ENCODE measurements around the gene METAP2. TPM values are rescaled to one million over a fixed set of nuclear protein-coding genes. Genes with fewer than 3 reads are reported as not detected.
"Not testable (repeated sequence)": the region's sequence is repeated elsewhere in the genome, so short reads cannot be mapped to it uniquely, and the experiment has no call there.

METAP2 gene
- total RNA-seq, 4 donors from 2014 or later = 66.8 to 92.7 (median 74.2) TPM

GRCh38 chr12:95462551-95462950, 11.4 kb upstream of the METAP2 start:
- no peak for ATAC-seq
- no peaks in the 10 kb centered on the region for H3K27me3 ChIP-seq
- no peak for TF ChIP-seq POLR2A (IDR thresholded peaks at IDR 0.05)
- no peak for TF ChIP-seq POLR2AphosphoS5 (IDR thresholded peaks at IDR 0.05)
- no peak for TF ChIP-seq EP300 (IDR thresholded peaks at IDR 0.05)
- TF ChIP-seq, protein P1, sequence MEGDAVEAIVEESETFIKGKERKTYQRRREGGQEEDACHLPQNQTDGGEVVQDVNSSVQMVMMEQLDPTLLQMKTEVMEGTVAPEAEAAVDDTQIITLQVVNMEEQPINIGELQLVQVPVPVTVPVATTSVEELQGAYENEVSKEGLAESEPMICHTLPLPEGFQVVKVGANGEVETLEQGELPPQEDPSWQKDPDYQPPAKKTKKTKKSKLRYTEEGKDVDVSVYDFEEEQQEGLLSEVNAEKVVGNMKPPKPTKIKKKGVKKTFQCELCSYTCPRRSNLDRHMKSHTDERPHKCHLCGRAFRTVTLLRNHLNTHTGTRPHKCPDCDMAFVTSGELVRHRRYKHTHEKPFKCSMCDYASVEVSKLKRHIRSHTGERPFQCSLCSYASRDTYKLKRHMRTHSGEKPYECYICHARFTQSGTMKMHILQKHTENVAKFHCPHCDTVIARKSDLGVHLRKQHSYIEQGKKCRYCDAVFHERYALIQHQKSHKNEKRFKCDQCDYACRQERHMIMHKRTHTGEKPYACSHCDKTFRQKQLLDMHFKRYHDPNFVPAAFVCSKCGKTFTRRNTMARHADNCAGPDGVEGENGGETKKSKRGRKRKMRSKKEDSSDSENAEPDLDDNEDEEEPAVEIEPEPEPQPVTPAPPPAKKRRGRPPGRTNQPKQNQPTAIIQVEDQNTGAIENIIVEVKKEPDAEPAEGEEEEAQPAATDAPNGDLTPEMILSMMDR (IDR thresholded peaks at IDR 0.05) = no peak
- no peak overlapping the region for H3K27ac ChIP-seq
- H3K4me3 ChIP-seq = no peak overlapping the region
- H3K9me3 ChIP-seq = peaks cover 0 to 11% (median 0%) of the 10 kb centered on the region in 3 donors
- no peaks in the 10 kb centered on the region for H3K4me1 ChIP-seq
- no peaks in the 10 kb centered on the region for H3K36me3 ChIP-seq
- 83 to 88% methylated on average over 2 of the region's 2 CpGs for WGBS, 2 donors (ENCODE audit: low coverage in 1 of 2)

DNA sequence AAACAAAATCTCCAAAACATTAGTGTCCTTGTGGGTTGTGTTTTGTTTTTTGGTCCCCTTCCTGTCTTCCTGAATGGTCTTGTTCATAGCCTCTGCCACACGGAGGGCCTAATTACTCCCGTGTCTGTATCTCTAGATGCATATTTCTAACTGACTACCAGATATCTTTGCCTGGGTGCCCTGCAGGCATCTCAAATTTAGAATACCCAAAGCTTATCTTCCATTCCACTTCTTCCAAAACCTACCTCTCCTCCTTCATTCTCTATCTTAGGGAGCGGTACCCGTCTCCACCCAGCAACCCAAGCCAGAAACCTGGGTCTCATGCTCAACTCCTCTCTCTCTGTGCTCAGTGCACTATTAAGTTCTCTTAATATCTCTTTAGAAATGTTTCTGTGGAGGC, 10.9 kb upstream of the METAP2 start:
- Histone ChIP-seq H3K27ac (no peak overlapping the region), H3K27me3 (no peaks in the 10 kb centered on the region), H3K9me3 (peaks cover 0 to 6% (median 0%) of the 10 kb centered on the region in 3 donors), H3K4me3 (no peak overlapping the region), H3K4me1 (no peaks in the 10 kb centered on the region), H3K36me3 (no peaks in the 10 kb centered on the region)
- TF ChIP-seq POLR2A (IDR thresholded peaks at IDR 0.05) (no peak), EP300 (IDR thresholded peaks at IDR 0.05) (no peak), POLR2AphosphoS5 (IDR thresholded peaks at IDR 0.05) (no peak)
- TF ChIP-seq, protein P1 (IDR thresholded peaks at IDR 0.05) = no peak
- WGBS, 2 donors (ENCODE audit: low coverage in 1 of 2) = 86 to 93% methylated on average over 3 to 4 of the region's 4 CpGs
- ATAC-seq = no peak

- H3K4me3 ChIP-seq, H3K4me1 ChIP-seq, ATAC-seq, H3K9me3 ChIP-seq, H3K27me3 ChIP-seq, H3K27ac ChIP-seq, H3K36me3 ChIP-seq: not testable (repeated sequence)
- WGBS, 2 donors (ENCODE audit: low coverage in 1 of 2) = 44% methylated on average over 3 of the region's 4 CpGs; no CpG with 5 or more reads in 1 of the 2 donors
Observed at GRCh38 chr12:95463776-95464175, 10.2 kb upstream of the METAP2 start.

- no peak for ATAC-seq
- no peak for TF ChIP-seq POLR2AphosphoS5 (IDR thresholded peaks at IDR 0.05)
- no peak for TF ChIP-seq POLR2A (IDR thresholded peaks at IDR 0.05)
- TF ChIP-seq, protein P1 (IDR thresholded peaks at IDR 0.05) = no peak
- no peak for TF ChIP-seq EP300 (IDR thresholded peaks at IDR 0.05)
- Histone ChIP-seq H3K27me3 (no peaks in the 10 kb centered on the region), H3K36me3 (no peaks in the 10 kb centered on the region), H3K9me3 (no peaks in the 10 kb centered on the region), H3K4me1 (no peaks in the 10 kb centered on the region), H3K4me3 (no peak overlapping the region), H3K27ac (no peak overlapping the region)
- WGBS, 2 donors (ENCODE audit: low coverage in 1 of 2) = 40% methylated on average over 1 of the region's 2 CpGs; no CpG with 5 or more reads in 1 of the 2 donors
Observed at GRCh38 chr12:95465275-95465674, 8.7 kb upstream of the METAP2 start.

DNA sequence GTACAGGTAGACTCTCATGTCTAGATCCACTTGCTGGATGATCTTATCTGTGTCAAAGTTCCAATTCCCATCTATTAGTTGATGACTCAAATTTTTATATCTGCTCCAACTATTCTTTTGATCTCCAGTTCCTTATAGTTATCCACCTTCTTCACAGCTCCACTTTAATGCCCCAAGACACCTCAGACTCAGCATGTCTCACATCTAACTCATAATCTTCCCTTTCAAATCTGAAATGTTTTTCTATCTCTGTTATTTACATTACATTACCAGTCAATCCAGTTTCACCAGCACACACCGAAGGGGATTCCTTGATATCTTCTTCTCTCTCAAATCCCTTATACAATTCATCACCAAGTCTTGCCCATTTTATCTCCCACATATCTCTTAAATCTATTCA, 3.7 kb upstream of the METAP2 start:
- no peaks in the 10 kb centered on the region for H3K36me3 ChIP-seq
- TF ChIP-seq POLR2AphosphoS5 (IDR thresholded peaks at IDR 0.05) (no peak), POLR2A (IDR thresholded peaks at IDR 0.05) (no peak), EP300 (IDR thresholded peaks at IDR 0.05) (no peak)
- TF ChIP-seq, protein P1 (IDR thresholded peaks at IDR 0.05) = no peak
- H3K27me3 ChIP-seq = no peaks in the 10 kb centered on the region
- WGBS, 2 donors (ENCODE audit: low coverage in 1 of 2) = 85 to 100% methylated on average over 1 of the region's 1 CpG
- no peaks in the 10 kb centered on the region for H3K9me3 ChIP-seq
- no peak overlapping the region for H3K4me3 ChIP-seq
- no peak for ATAC-seq
- no peak overlapping the region for H3K27ac ChIP-seq
- peaks cover 0 to 16% (median 5%) of the 10 kb centered on the region in 3 donors for H3K4me1 ChIP-seq
